ENCODE results near the gene CTNNA2. TPM values are rescaled to one million over a fixed set of nuclear protein-coding genes. Genes with fewer than 3 reads are reported as not detected.

The CTNNA2 gene
- total RNA-seq, 4 donors from 2014 or later: 0.88 to 14.9 (median 2.3) TPM; not detected in 1

- no peaks in the 10 kb centered on the region for H3K9me3 ChIP-seq
- no peak for DNase-seq
- H3K27ac ChIP-seq: no peak overlapping the region
- H3K4me3 ChIP-seq: no peak overlapping the region
- no peak for TF ChIP-seq CTCF (IDR thresholded peaks at IDR 0.05)
- H3K27me3 ChIP-seq: no peaks in the 10 kb centered on the region
- intact Hi-C loops (cut with DNase I; ENCODE audit: low total_unique reads): no loop called here
- H3K36me3 ChIP-seq: no peaks in the 10 kb centered on the region
- H3K4me1 ChIP-seq: no peaks in the 10 kb centered on the region
Measured at GRCh38 chr2:79857888-79858287, 345.0 kb downstream of the CTNNA2 start.

GRCh38 chr2:79860228-79861058, 347.6 kb downstream of the CTNNA2 start:
- no peak for DNase-seq
- Histone ChIP-seq H3K36me3 (no peaks in the 10 kb centered on the region), H3K4me1 (no peaks in the 10 kb centered on the region), H3K9me3 (no peaks in the 10 kb centered on the region), H3K4me3 (no peak overlapping the region), H3K27me3 (no peaks in the 10 kb centered on the region), H3K27ac (no peak overlapping the region)
- TF ChIP-seq POLR2A (IDR thresholded peaks at IDR 0.05): no peak
- no peak for TF ChIP-seq CTCF (IDR thresholded peaks at IDR 0.05)
- intact Hi-C loops (cut with DNase I; ENCODE audit: low total_unique reads): no loop called here

- Histone ChIP-seq H3K9me3 (no peaks in the 10 kb centered on the region), H3K4me3 (no peak overlapping the region), H3K36me3 (no peaks in the 10 kb centered on the region), H3K4me1 (no peaks in the 10 kb centered on the region), H3K27ac (no peak overlapping the region), H3K27me3 (no peaks in the 10 kb centered on the region)
- DNase-seq: no peak
- TF ChIP-seq POLR2A (IDR thresholded peaks at IDR 0.05) (no peak), CTCF (IDR thresholded peaks at IDR 0.05) (no peak)
- intact Hi-C loops (cut with DNase I; ENCODE audit: low total_unique reads): no loop called here
Measured at GRCh38 chr2:79861059-79861374, 348.2 kb downstream of the CTNNA2 start.

GRCh38 chr2:79862756-79863155, 349.9 kb downstream of the CTNNA2 start:
- no peaks in the 10 kb centered on the region for H3K36me3 ChIP-seq
- intact Hi-C loops (cut with DNase I; ENCODE audit: low total_unique reads): no loop called here
- no peak for DNase-seq
- no peak overlapping the region for H3K4me3 ChIP-seq
- H3K4me1 ChIP-seq: no peaks in the 10 kb centered on the region
- no peaks in the 10 kb centered on the region for H3K27me3 ChIP-seq
- no peak for TF ChIP-seq POLR2A (IDR thresholded peaks at IDR 0.05)
- TF ChIP-seq CTCF (IDR thresholded peaks at IDR 0.05): no peak
- no peaks in the 10 kb centered on the region for H3K9me3 ChIP-seq
- H3K27ac ChIP-seq: no peak overlapping the region

- no peaks in the 10 kb centered on the region for H3K4me1 ChIP-seq
- no peak for DNase-seq
- intact Hi-C loops (cut with DNase I; ENCODE audit: low total_unique reads): no loop called here
Measured at GRCh38 chr2:79872656-79873055, 359.8 kb downstream of the CTNNA2 start.

More at GRCh38 chr2:79872656-79873055, 359.8 kb downstream of the CTNNA2 start:
- H3K27me3 ChIP-seq: no peaks in the 10 kb centered on the region
- H3K36me3 ChIP-seq: no peaks in the 10 kb centered on the region
- H3K27ac ChIP-seq: no peak overlapping the region
- TF ChIP-seq CTCF (IDR thresholded peaks at IDR 0.05): no peak
- TF ChIP-seq POLR2A (IDR thresholded peaks at IDR 0.05): no peak
- H3K9me3 ChIP-seq: no peaks in the 10 kb centered on the region
- H3K4me3 ChIP-seq: no peak overlapping the region

Data from uterus (tissue), 4 donors.